Measurements from ENCODE around the gene DGKG.

The DGKG gene

GRCh38 chr3:186109897-186110803 is 251.9 kb downstream of the DGKG start:
- peak; percentile 40 for DNase-seq (ENCODE audit: low spot score)

DNA sequence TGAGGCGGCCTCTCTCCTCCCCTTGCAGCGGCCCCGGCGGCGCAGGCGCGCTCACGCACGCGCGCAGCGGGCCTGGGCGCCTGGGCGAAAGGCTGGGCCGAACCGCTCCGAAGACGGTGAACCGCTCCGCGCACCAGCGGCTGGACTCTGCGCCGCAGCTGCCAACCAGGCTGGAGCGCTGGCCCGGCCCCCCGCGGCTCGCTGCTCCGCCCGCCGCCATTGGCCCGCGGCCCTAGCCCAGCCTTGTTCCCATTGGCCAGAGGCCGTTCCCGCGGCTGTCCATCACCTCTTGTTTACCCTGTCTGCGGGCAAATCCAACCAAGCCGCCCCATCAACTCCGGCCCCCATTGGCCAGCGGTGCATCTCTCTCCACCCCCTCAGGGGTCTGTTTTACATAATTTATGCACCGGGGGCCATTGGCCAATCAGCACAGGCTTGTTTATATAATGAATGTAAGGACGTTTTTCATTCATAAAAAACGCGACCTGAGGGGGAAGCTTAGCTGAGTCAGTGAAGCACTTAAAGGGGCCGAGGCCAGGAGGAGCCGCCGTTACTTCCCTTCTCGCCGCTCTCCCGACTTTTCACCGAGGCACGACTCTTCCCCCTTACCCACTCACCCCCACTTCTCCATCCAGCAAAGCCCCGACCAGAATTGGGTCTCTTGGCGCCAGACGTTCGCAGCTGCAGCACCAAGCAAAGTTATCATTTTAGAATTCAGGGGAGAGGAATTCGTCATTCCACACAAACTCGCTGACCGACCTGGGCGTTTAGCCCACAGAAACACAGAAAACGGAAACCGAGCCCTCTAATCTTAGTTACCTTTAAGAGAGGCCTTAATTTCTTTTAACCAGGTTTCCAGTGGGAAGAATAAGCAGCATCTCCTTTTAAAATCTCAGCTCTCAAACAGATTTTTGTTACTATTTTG is 252.8 kb downstream of the DGKG start, which contains the start of gene ETV5:
Gene ETV5 (minus strand): TSS at position 149 of the 925 bp plus-strand sequence. CDS start 3,221 bp downstream, outside the sequence.
- peak; percentile 99 for DNase-seq (ENCODE audit: low spot score)

DNA sequence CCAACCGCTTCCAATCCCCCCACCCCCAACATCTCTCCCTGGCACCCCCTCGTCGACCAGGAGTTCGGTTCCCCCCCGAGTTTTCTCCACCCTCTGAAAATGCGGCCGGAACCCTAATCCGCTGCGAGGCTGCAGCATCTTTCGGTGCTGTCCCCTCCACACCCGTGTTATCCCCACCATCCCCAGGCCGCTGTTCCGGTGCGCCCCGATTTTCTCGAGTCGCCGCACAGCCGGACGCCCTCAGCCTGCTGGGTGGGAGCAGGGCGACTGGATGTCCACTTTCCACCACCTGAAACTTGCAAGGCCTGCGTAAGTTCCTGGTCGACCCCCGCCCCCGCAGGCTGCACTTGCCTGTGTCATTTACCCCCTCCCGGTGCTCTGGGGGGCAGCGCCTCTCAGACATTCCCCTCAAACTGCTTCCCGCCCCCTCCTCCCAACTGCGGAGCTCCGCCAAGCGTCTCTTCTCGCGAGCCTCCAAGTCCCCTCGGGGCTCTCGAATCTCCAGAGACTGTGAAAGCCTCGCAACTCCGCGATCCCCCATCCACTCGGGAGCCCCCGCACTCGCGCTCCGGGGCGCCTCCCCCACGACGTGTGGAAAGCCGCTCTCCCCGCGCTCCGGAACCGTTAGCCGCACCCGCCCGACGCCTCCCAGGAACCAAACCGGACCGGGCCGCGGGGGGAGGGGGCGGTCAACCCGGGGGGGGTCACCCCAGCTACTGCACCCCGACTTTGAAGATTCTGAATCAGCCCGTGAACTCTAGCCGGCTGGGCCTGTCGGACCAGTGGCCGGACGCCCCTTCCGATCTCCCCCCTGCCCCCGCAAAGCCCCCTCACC is 253.7 kb downstream of the DGKG start:
- peak; percentile 87 for DNase-seq (ENCODE audit: low spot score)

DNA sequence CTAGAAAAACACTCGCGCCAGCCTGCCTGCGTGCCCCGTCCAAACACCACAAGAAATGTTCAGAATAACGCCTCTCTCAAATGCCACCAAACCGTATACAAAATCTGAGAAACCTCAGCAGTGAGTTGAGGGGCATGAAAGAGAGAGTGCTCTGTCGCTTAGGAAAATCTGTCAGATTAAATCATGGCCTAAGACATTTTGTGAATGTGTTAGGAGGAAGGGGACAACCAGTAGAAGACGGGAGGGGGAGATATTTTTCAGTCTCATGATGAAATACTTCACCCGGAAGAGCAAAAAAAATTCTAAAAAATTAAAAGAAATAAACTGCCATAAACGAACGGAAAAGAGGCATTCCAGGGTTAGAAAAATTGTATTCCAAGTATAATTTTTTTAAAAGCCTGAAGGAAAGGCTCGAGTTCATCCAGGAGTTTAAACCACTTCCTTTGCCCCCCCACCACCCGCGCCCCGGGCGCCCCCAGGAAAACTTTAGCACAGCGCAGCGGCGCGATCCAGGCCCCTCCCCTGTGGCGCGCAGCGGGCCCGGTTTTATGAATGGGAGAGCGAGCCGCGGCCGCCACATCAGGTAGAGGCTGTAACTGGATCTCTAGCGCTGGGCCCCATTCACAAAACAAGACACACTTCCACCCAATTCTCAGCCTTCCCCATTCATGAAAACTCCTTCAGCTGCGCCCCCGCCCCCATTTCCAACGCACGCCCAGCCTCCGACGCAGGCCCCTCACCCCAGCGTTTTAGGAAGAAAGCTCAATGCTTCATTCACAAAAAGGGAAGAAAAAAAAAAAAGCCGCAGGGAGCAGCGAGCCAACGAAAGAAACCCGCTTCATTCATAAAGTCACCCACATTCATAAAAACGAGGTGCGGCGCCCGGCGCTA is 254.6 kb downstream of the DGKG start:
- DNase-seq (ENCODE audit: low spot score), result peak; percentile 60

DNA sequence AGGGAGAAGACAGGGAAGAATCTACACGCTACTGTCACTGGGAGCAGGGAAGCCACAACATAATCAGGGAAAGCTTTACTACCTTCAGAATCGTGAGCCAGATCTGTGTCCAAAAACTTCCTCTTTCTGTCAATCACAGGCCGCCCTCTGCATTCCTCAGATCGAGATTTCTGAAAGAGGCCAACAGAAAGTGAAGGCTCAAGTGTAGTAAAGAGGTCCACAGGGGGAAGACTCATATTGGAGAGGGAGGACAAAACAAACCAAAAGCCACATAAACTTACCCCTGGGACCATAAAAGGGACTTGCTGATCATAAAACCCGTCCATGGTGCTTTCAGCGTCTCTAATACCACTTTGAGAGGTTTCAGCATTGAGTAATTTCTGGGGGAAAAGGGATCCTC is 256.5 kb downstream of the DGKG start:
- no peak for DNase-seq (ENCODE audit: low spot score)

GRCh38 chr3:186102687-186103086 is 259.3 kb downstream of the DGKG start:
- DNase-seq (ENCODE audit: low spot score), result no peak

DNA sequence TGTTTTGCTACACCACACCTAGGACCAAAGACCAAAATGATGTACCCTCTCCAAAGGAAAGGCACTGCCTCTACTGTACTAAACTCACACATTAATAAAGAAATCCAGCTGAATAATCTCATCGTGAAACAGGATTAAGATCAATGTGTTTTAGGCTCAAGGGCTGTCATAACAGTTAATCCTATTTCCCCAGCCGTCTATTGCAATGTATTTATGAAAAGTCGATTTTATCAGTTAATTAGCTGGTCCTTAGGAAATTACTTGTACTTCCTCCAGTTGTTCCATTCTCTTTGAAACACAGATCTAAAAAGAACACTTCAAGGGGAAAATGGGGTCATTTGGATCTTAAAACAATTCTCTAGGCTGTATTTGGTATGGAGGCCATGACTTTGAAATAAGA is 261.6 kb downstream of the DGKG start:
- DNase-seq (ENCODE audit: low spot score), result no peak

DNA sequence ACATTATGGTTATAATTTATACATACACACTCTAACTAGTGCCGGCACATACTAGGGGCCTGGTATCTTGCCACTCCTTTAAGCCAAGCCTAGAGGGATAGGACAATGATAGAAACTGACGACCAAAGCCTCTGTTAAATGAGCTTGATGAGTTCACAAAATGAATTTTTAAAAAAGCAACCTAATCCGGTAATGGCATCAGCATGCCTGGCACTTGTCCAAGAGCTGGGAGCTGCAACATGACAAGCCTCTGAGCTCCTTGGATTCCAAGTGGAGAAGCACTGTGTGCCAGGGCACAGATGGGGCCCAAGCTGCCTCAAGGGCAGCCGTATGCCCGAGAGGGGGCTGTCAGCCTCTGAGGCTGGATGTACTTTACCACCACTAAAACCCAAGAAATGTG is 262.9 kb downstream of the DGKG start:
- peak; percentile 44 for DNase-seq (ENCODE audit: low spot score)

GRCh38 chr3:186098740-186099139 is 263.3 kb downstream of the DGKG start:
- DNase-seq (ENCODE audit: low spot score), result no peak

- peak; percentile 70 for DNase-seq (ENCODE audit: low spot score)
Observed at GRCh38 chr3:186097663-186098451, 264.2 kb downstream of the DGKG start.

- DNase-seq (ENCODE audit: low spot score), result no peak
Observed at GRCh38 chr3:186097317-186097662, 264.7 kb downstream of the DGKG start.
